Measurements from ENCODE around the gene DRAXIN. TPM values are rescaled to one million over a fixed set of nuclear protein-coding genes. Genes with fewer than 3 reads are reported as not detected.

DRAXIN gene
- total RNA-seq, 1 donor from 2014 or later: 0.11 TPM

DNA sequence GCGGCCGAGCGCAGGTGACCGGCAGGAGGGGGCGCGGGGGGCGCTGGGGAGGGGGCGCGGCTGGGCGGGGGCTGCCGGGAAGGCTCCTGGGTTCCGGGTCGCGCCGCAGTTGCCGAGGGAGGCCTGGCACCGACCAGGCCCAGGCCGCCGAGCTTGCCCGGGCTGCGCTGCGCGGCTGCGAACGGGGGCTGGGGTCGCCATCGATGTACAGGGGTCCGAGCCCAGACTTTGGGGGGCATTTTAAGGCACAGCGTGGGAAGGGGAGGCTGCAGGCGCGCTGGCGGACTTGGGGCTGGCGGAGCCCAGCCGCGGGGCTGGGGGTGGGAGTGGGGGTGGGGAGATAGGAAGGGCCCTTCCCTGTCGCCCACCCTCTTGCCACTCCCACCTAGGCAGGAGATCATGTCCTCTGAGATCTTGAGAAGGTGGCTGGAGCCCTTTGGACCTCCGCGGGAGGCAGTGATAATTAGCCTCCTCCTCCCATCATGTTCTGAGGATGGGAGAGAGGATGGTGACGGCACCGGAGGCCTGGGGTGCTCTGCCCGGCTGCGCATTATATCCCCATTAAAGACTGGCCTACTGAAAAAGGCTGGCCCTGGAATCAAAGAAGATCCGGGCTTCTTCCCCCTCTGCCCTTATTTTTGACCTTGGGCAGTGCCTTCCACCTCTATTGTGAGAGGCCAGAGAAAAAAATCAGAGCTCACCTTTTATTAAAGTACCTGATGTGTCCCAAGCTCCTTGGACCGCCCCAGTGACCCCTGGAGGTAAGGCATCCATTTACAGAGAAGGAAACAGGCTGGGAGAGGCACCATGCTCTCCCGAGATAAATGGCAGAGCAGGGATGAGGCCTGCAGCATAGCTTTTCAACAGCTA is 36.3 kb upstream of the DRAXIN start:
- intact Hi-C loops (cut with micrococcal nuclease): loop anchor here (1.0 to 5.0 kb wide), 3 partner anchors 26 to 252 kb away; partner anchors contain the start of gene MAD2L2

DNA sequence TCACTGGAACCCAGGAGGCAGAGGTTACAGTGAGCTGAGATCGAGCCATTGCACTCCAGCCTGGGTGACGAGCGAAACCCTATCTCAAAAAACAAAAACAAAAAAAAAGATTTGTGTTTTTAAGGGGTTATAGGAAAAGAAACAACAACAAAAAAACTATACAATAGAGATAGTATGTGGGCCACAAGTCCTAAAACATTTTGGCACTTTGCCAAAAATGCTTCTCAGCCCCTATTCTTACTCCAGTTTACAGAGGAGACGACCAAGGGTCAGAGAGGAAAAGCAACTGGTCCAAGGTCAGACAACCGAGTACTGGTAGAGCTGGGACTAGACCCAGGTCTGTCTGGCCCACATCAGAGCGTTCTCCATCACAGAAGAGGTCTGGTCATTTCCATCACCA is 33.9 kb upstream of the DRAXIN start:
- intact Hi-C loops (cut with micrococcal nuclease): no loop called here

DNA sequence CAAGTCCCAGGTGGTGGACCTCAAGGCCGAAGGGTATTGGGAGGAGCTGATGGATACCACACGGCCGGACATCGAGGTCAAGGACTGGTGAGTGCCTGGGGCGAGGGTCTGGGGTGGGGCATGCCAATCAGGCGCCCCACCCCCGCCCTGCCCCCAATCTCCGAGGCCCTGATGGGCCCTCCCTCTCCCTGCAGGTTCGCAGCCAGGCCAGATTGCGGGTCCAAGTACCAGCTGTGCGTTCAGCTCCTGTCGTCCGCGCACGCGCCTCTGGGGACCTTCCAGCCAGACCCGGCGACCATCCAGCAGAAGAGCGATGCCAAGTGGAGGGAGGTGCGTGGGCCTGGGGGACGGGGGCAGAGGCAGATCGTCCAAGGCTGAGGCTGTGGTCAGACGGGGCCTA is 33.0 kb upstream of the DRAXIN start:
- intact Hi-C loops (cut with micrococcal nuclease): no loop called here

DNA sequence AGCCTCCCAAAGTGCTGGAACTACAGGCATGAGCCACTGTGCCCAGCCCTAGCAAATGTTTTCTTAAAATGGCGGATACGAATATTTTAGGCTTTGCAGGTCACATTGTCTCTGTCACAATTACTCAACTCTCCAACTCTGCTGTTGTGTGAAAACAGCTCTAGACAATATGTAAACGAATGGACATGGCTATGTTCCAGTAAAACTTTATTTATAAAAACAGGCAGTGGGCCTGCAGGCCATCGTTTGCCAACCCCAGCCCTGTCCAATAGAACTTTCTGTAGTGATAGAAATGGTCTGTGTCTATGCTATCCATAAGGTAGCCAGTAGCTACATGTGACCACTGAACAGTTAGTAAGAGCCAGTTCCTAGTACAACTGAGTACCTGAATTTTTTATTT is 31.8 kb upstream of the DRAXIN start:
- intact Hi-C loops (cut with micrococcal nuclease): no loop called here

DNA sequence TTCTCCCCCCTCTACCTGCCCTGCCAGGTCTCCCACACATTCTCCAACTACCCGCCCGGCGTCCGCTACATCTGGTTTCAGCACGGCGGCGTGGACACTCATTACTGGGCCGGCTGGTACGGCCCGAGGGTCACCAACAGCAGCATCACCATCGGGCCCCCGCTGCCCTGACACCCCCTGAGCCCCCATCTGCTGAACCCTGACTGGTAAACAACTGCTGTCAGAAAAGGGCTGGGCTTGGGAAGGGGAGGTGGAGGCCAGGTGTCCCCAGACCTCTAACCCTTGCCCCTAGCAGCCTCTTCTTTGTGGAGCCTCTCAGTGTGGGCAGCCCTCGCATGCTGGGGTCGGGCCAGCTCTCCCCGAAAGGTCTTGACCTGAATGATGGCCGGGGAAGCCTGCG is 30.4 kb upstream of the DRAXIN start:
- intact Hi-C loops (cut with micrococcal nuclease): no loop called here

DNA sequence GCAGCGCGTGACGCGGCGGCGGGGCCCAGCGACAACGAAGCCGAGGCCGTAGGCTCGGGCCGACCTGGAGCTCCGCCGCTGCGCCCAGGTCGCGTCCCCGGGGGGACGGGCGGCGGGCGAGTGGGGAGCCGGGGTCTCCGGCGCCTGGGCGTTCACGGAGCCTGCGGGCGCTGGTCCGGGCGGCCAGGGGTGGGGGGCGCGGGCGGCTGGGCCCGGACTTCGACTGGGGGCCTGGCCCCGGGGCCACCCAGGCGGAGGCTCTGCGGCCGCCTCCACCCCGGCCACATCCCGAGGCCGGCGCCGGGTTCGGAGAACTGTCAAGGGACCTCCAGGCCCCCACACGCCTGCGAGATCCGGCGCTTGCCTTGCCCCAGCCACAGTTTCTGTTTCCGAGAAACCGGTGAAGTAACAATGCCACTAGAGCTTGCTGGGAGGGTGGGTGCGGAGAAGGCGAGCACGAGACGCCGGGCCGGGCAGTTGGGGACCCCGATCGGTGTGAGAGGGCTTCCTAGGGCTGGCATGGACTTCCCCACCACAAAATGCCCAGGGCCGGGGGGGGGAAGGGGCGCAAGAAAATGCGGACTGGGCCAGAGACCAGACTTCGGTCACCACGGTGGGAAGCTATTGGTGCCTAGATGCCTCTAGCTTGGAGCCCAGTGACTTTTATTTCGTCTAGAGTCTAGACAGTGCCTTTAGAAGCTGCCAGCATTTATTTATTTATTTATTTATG is 27.0 kb upstream of the DRAXIN start:
- intact Hi-C loops (cut with micrococcal nuclease): loop anchor here (1.0 kb wide), 3 partner anchors 14 to 55 kb away; partner anchors contain the start of gene MAD2L2

DNA sequence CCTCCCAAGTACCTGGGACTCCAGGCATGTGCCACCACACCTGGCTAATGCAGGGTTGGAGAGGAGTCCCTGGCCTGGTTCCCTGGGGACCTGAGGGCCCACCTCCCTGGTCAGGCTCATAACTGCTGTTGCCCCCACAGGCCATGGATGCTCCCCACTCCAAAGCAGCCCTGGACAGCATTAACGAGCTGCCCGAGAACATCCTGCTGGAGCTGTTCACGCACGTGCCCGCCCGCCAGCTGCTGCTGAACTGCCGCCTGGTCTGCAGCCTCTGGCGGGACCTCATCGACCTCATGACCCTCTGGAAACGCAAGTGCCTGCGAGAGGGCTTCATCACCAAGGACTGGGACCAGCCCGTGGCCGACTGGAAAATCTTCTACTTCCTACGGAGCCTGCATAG is 23.0 kb upstream of the DRAXIN start:
- intact Hi-C loops (cut with micrococcal nuclease): no loop called here

DNA sequence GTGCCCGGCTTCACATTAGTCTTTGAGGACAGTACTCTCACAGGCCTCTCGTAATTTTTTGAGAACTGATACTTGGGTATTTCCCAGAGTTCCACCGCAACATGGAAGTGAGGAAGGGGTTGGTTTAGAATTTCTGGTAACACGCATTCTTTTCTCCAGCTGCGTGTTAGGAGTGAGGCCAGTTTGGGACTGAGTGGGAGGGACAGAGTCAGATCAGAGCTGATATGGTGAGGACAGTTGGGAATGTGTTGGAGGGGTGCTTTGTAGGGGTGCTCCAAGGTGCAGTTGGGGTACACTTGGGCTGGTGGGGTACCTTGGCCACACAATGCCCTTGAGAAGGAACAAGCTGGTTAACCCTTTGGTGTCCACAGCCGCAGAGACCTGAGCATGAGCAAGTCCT is 20.8 kb upstream of the DRAXIN start:
- intact Hi-C loops (cut with micrococcal nuclease): no loop called here

DNA sequence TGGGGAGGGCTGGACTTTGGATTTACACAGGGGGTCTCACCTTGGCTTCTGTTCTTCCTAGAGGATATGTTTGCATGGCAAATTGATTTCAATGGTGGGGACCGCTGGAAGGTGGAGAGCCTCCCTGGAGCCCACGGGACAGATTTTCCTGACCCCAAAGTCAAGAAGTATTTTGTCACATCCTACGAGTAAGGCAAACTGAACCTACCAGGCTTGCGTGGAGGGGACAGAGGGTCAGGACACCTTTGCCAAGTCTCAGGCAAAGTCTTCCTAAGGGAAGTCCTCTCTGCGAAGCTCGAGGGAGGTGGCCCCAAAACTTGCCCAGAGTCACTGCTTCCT is 20.3 kb upstream of the DRAXIN start:
- intact Hi-C loops (cut with micrococcal nuclease): no loop called here

DNA sequence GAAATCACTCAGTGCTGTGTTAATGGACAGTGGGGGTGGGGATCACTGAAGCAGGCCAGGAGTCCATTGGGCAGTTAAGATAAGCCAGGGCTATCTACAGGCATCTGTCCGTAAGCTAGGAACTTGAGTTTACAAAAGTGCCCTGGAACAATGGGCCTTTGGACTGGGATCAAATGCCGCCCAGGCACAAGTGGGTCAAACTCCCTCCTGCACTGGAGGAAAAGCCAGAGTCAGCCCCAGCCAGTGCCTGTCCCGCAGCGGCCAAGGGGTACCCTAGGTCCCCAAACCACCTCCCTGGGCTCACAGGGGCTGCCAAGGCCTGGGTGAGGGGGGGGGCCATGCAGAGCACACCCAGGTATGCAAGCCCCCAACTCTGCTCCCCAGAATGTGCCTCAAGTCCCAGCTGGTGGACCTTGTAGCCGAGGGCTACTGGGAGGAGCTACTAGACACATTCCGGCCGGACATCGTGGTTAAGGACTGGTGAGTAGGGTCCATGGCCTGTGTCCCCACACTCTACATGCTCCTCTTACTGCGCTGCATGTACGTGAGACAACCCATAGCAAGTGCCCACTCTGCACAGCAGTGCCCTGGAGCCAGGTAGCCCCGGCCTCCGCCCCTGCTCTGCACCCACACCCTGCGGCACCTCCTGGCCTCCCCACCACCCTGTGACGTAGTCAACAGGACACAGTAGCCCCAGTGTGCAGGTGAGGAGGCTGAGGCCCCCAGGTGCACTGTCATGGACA is 19.8 kb upstream of the DRAXIN start:
- intact Hi-C loops (cut with micrococcal nuclease): no loop called here

DNA sequence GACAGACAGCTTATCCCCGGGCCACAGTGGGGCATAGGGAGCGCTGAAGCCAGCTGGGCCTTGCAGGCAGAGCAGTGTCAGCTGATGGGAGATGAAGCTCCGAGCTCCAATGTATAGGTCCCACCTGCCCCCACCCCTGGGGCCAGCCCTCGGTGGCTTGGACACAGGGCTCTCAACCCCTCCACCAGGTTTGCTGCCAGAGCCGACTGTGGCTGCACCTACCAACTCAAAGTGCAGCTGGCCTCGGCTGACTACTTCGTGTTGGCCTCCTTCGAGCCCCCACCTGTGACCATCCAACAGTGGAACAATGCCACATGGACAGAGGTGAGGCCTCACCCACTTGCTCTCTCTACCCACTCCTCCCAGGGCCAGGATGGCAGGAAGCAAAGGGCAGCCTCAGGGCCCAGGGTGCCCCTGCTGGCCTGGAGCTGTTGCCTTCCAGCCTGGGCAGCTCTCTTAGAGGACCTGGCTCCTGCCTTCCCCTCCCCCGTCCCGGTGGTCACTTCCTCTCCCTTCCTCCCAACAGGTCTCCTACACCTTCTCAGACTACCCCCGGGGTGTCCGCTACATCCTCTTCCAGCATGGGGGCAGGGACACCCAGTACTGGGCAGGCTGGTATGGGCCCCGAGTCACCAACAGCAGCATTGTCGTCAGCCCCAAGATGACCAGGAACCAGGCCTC is 18.3 kb upstream of the DRAXIN start:
- intact Hi-C loops (cut with micrococcal nuclease): no loop called here

DNA sequence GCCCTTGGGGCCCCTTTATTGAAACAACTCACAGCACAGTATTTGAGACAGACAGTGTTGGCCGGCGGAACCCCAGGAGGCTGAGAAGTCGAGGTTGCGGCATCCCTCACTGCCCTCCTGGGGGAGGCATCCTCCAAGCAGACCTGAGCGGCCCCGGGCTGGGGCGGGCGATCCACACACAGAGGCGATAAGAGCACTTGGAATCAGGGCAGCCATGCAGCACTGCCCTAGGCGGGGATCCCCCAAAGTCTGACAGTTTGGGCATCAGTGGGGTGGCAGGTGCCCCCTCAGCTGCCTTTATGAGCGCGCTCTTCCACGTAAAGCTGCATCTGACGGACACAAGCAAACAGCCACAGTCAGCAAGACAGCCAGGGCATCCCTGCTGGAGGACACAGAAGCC is 17.0 kb upstream of the DRAXIN start:
- intact Hi-C loops (cut with micrococcal nuclease): no loop called here

DNA sequence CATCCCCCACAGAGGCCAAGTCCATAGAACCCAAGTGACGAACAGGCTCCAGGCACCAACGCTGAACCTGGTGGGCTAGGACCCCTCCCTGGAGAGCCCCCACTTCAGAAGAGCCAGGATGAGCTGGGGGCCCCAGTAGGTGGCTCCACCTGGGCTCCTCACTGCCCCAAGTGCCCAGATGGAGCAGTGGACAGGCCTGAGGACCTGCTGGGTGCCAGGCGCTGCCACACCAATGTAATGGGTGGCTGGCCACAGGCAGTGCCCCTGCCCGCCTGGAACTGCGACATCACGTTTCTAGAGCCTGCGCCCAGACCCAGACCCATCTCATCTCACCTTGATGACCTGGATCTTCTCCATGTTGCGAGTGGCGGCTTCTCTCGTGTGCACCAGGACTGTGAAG is 16.2 kb upstream of the DRAXIN start:
- intact Hi-C loops (cut with micrococcal nuclease): no loop called here

DNA sequence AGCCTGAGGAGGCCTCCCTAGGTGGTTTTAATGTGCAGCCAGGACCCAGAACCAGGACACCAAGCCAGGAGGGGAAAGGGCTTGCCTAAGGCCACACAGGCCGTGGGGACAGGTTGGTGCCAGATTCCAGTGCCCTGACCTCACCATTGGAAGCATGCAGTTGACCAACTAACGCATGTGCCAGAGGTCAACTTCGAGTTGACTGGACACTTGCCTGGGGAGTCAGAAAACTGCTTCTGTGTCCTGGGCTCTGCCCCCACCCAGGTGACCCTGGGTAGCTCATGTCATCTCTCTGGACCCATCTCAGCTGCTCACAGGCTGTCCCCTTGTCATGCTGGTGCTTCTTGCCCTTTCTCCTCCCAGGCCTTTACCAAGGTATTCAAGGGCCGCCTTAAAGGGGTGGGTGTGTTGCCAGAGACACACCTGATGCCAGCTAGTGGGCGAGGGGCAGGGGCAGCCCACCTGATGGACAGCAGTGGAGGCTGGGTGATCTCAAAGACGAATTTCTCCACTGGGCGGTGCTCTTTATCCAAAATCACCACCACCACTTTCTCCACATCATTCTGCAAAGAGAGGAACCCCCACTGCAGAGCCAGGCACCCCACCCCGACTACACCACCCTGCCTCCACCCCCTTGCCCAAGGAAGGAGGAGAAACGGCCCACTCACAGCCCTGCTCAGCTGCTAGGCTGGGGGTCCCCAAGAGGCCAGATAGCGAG is 15.0 kb upstream of the DRAXIN start:
- intact Hi-C loops (cut with micrococcal nuclease): no loop called here

DNA sequence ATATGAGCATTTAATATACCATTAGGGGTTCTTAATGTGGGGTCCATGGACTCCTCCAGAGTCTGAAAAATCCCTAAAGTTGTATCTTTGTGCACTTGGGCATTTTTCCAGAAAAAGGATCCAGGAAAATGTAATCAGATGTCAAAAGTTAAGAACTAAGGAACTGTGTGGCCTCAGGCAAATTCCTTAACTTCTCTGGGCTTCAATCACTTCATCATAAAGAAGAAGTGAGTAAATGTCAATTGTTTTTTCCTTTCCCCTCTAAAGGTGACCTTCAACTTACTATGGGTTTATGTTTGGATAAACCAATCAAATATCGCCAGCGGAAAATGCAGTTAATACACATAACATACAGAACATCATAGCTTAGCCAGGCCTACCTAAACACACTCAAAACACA is 13.1 kb upstream of the DRAXIN start:
- intact Hi-C loops (cut with micrococcal nuclease): no loop called here

DNA sequence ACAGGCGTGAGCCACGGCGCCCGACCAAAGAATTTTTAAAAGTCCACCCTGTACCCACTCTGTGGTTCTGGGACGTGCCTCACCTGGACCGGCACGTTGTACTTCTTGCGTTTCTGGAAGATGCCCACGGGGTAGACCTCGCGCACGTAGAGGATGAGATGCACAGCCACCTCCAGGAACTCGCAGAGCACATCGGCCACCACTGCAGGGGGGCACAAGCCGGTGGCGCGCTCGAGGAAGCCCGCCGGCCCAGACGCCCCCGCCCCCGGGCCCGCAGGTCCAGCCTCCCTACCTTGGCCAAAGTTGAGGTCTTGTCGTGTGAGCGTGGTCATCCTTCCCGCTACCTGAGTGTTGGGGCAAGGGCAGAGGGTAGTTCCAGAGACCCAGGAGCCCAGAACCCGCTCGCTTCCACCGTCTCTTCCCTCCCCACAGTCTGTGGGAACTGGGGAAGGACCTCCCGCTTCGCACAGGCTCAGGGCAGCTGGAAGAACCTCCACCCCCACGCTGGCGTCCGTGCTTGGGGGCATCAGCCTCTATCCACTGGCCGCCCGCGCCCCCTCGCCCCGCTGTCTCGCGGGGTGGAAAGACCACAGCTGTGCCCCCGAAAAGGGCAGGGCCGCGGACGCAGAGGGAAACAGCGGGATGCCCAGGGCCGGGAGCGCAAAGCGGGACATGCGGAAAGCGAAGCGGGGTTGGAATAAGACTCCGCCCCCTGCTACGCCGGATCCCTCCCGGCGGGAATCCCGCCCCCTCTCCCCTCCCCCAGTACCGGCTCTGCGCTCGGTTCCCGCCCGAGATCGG is 11.0 kb upstream of the DRAXIN start:
- intact Hi-C loops (cut with micrococcal nuclease): loop anchor here (1.0 to 5.0 kb wide), 5 partner anchors 16 to 123 kb away; partner anchors contain the start of genes AGTRAP, FBXO2, FBXO44 and FBXO6

DNA sequence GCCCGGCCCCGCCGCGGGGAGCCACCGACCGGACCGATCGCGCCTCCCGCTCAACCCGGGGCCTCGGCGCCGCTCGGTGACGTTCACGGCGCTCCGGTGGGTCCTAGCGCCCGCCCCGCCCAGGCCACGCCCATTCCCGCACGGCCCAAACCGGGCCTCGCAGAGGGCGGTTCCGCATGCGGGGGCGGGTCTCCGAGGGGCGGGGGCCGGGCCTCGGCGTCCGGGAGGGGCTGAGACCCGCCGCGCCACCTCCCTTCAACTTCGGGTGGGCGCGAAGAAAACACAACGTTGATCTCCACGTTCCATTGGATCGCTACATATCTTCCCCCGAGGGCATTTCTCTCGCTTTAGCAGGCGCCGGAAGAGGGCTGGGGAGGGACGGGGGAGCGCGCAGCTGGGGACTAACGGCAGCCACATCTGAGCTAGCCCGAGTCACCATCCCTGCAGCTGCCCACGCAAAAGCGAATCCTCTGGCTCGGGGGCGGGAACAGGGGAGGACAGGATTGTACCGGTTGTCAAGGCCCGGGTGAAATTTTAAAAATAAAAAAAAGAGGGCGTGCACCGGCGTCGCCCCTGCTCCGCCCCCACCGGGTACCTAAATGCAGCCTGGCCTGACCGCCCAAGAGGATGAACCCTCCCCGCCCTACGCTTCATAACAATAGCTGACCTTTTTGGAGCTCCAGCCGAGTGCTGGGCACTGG is 10.3 kb upstream of the DRAXIN start, which contains the start of gene MAD2L2:
Gene MAD2L2 (minus strand): TSS at position 78 of the 701 bp plus-strand sequence. CDS start 547 bp downstream, outside the sequence.
- intact Hi-C loops (cut with micrococcal nuclease): loop anchor here (1.0 to 5.0 kb wide), 5 partner anchors 17 to 122 kb away; partner anchors contain the start of genes AGTRAP, FBXO2, FBXO44 and FBXO6

DNA sequence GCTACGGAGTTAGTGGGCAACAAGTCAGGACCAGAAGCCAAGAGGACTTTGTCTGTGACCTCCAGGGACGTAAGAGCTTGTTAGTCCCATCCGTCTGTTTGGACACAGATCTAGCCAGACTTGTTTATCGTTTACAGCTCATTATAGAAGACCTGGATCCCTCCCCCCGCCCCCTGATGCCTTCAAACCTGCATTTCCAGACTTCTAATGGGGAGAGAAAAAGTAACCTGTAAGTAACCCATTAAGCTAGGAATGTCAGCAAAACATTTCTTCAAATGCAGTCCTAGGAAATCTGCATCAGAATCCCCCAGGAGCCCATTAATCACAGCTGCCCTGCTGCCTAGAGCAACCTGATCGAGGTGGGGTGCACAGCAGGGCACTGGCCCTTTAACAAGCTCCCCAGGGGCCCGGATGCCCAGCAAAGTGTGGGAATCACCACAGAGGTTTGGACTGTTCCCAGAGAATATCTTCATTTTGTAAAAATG is 9.2 kb upstream of the DRAXIN start:
- intact Hi-C loops (cut with micrococcal nuclease): loop anchor here (5.0 kb wide), 1 partner anchor 35 kb away; no protein-coding TSS in a partner anchor

DNA sequence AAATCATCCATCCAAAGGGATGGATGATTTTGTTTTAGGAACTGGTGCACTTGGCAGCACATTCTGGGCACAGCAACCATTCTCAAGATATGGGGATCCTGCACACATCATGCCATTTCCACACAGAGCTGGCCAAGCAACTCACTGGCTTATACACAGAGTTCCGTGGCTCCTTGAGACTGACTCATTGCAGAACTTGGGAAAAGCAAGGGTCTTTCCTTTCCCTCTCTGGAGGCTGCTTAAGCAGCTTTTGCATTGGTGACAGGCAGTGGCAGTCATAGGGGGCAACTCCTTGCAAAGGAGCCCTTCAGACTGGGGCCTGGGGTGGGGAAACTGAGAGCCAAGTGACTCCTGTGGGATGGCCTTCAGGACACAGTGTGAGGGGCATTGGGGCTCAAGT is 8.7 kb upstream of the DRAXIN start:
- intact Hi-C loops (cut with micrococcal nuclease): loop anchor here (5.0 kb wide), 1 partner anchor 35 kb away; no protein-coding TSS in a partner anchor
